Measurements from ENCODE around the gene GLP1R. TPM values are rescaled to one million over a fixed set of nuclear protein-coding genes. Genes with fewer than 3 reads are reported as not detected.

Gene GLP1R
- total and polyA plus RNA-seq, 2 of the 13 experiments (the other 11 are each of a cell fraction or from before 2014, with no cell fraction given) = not detected

GRCh38 chr6:39003072-39003471 lies 45.5 kb upstream of the GLP1R start:
- no peaks in the 10 kb centered on the region for H3K9me3 ChIP-seq (ENCODE audit: low read length)
- H3K27me3 ChIP-seq (ENCODE audit: control insufficient read depth in 1 of 2, insufficient read depth in 2 of 2, low read length in 2 of 2) = no peaks in the 10 kb centered on the region; a peak in 1 of 5 replicates
- BruUV-seq (replicated peaks) = no TSS peak
- DNase-seq (ENCODE audit: low spot score) (no peak), ATAC-seq (no peak), FAIRE-seq (no peak)
- H4K20me1 ChIP-seq (ENCODE audit: insufficient read depth, low read length) = no peaks in the 10 kb centered on the region
- H3K36me3 ChIP-seq (replicated peaks in 1 of 2; ENCODE audit: control insufficient read depth in 1 of 2, insufficient read depth in 2 of 2, low read length in 2 of 2) = no peaks in the 10 kb centered on the region
- H3K4me2 ChIP-seq (ENCODE audit: low read depth, low read length) = no peak overlapping the region
- H3K4me3 ChIP-seq (replicated peaks in 1 of 3; ENCODE audit: insufficient read depth in 1 of 3, low read depth in 2 of 3, low read length in 3 of 3) = no peak overlapping the region
- TF ChIP-seq ZNF607 (CRISPR knock-in tag; IDR thresholded peaks at IDR 0.05; ENCODE audit: borderline replicate concordance) = no peak
- TF ChIP-seq ZBTB40 (IDR thresholded peaks at IDR 0.05) = no peak
- TF ChIP-seq ZBTB40 (CRISPR knock-in tag; IDR thresholded peaks at IDR 0.05) = no peak
- TF ChIP-seq CENPX (CRISPR knock-in tag; IDR thresholded peaks at IDR 0.05) = no peak
- 2% methylated on average over 3 of the region's 3 CpGs for WGBS (ENCODE audit: low lambda C conversion rate)
- ChIA-PET POLR2A (no interaction called here), CTCF (ENCODE audit: low intra/inter-chr PET ratio, low total read pairs) (no interaction called here)
- no peak overlapping the region for H2AFZ ChIP-seq (ENCODE audit: low read length)
- H3K9ac ChIP-seq (ENCODE audit: insufficient read depth, low read depth, low read length) = no peak overlapping the region
- H3K27ac ChIP-seq (ENCODE audit: extremely low read length, insufficient read depth, low read length) = no peak overlapping the region
- in situ Hi-C loops (cut with HindIII; ENCODE audit: extremely low pct_ligation_motif_present, low pct_unique_long_range_greater_than_20kb) (loop anchor here (10.0 kb wide), 1 partner anchor 302 kb away; no protein-coding TSS in a partner anchor), intact Hi-C loops (cut with micrococcal nuclease; ENCODE audit: unreplicated experiment) (no loop called here)
- H3K79me2 ChIP-seq (ENCODE audit: insufficient read depth, low read length) = no peaks in the 10 kb centered on the region
- no peaks in the 10 kb centered on the region for H3K4me1 ChIP-seq (ENCODE audit: insufficient read depth, low read length)
